ENCODE measurements around the gene IL22RA1.

GRCh38 chr1:24178407-24178806 is 35.5 kb upstream of the IL22RA1 start:
- TF ChIP-seq CTCF (IDR thresholded peaks at IDR 0.05; ENCODE audit: poor library complexity, severe bottlenecking) (no peak), EZH2 (IDR thresholded peaks at IDR 0.05; ENCODE audit: borderline replicate concordance, insufficient read depth, low read length, poor library complexity, severe bottlenecking) (no peak)
